GM19438 (cell line): ENCODE results near the gene QRSL1.
"Not testable (repeated sequence)": the region's sequence is repeated elsewhere in the genome, so short reads cannot be mapped to it uniquely, and the experiment has no call there.

Experiments
- ATAC-seq: cut with Tn5 transposase; IDR thresholded peaks from one replicate; pipeline ENCODE4 v1.9.1; 2021; ENCODE audit warnings: low read depth; ENCODE audit not compliant: unreplicated experiment

The QRSL1 gene

DNA sequence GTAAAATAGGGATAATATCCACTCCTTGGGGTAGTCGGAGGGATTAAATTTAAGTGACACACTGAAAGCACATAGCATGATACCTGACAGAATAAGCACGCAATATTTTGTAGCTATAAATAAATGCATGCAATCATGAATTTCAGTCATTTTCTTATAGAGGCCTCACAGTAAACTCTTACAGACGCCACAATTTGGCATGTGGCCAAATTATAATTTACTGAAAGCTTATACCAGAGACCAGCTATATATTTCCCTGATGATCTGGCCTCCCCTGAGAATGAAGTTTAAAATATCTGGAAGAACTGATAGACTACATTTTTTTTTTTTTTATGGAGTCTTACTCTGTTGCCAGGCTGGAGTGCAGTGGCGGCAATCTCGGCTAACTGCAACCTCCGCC is 40.9 kb downstream of the QRSL1 start:
- ATAC-seq = no peak

DNA sequence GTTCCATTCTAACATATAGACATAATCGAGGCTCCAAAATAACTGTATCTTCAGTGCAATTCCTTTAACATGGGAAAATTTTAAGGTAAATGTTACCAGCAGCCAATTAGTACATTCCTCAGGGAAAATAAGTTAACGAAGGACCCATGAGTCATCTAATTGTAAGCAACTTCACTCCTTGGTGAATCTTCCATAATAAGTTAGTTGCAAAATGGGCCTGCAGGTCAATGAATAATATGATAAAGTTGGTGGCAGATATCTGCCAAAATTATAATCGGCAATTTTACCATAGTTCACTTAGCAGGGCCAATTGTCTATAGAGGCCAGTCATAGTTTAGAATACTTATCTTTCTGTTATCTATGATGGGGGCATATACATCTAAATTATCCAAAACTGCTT is 42.3 kb downstream of the QRSL1 start:
- ATAC-seq = no peak

DNA sequence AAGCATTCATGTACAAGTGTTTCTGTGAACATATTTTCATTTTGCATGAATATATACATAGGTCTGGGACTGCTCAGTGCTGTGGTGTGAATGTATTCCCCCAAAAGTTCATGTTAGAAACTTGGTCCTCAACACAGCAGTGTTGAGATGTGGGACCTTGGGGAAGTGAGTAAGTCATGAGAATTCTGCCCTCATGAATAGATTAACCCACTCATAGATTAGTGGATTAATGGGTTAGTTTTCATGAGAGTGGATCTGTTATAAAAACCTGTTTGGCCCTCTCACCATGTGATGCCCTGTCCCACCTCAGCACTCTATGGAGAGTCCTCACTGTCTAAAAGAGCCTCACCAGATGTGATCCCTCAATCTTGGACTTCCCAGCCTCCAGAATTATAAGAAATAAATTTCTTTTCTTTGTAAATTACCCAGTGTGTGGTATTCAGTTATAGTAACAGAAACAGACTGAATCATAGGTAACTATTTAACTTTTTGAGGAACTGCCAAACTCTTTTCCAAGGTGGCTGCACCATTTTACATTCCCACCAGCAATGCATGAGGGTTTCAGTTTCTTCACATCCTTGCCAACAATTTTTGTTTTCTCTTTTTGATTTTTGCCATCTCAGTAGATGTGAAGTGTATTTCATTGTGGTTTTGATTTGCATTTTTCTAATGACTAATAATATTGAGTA is 45.3 kb downstream of the QRSL1 start:
- ATAC-seq = no peak

DNA sequence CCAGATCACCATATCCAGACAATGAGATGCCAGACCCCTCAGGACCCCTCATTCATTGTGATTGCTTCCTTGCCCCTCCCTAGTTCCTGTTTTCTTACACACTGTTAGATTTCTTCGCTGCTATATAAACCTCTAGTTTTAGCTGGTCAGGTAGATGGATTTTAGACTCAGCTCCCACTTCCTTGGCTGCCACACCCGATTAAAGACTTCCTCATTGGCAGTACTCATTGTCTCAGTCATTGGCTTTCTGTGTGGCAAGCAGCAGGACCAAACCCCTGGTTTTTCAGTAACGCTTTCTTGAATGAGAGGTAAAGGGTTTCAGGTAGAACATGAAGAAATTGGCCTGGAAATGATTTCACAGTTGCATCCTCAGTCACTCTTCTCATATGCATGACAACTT is 47.9 kb downstream of the QRSL1 start:
- ATAC-seq = no peak

DNA sequence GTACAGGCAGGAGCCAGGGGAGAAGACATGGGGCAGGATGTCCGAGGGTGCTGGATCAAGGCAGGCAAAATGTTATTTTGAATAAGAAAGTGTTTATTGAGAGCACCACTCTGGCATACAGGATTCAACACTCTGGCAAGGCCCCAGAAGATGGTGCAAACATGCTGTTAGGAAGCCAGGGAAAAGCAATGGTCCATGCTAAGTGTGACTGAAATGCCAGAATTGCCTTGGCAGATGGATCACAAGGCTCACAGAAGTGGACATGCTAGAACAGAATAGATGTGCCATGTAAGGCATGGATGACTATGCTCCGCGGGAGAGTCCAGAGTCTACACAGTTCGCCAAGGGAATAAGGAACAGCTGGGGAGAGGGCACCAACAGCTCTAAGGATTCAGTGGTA is 54.6 kb downstream of the QRSL1 start:
- no peak for ATAC-seq

DNA sequence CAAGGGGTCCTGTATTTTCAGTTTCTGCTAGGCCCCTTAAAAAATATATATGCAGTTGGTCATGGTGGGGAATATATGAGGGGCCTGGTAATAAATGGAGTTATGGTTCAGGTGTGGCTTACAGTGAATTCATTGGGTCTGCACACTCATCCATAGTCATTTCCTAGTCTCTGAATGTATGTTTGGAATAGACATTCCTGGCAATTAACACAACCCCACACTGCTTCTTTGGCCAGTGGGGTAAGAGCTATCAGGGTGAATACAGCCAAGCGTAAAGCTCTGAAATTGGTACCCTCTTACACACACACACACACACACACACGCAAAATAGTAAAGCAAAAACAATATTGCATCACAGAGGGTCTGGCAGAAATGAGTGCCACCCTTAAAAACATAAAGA is 56.5 kb downstream of the QRSL1 start:
- no peak for ATAC-seq

DNA sequence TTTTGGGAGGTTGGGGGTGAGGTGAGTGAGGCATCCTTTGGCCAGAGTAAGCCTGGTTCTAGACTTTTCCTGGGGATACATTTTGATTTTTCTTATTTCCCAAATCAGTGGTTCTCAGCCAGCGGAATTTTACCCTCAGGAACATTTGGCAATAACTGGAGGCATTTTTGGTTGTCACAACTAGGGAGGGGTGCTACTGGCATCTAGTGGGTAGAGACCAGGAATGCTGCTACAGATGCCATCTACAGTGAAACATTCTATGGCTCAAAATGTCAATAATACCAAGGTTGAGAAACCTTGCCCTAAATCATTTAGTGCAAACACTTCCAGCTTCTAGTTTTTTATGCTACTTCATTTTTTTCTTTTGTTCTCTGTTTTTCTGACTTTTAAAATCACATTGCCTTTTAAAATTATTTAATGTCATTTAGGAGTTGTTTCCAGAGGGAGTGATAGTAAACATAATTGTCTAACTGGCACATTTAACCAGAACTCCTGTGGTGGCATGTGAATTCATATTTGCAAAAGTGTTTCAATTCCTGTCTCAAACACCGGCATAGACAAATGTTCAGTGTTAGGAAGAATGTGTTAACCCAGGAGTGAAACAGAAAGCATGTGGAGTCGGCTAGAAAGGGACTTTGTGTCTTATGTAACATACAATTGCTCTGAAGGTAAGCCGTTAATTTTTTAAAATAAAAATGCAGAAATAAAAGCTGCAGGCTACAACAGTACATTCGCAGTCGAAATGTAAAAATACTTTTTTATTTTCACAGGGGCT is 59.0 kb downstream of the QRSL1 start:
- no peak for ATAC-seq

DNA sequence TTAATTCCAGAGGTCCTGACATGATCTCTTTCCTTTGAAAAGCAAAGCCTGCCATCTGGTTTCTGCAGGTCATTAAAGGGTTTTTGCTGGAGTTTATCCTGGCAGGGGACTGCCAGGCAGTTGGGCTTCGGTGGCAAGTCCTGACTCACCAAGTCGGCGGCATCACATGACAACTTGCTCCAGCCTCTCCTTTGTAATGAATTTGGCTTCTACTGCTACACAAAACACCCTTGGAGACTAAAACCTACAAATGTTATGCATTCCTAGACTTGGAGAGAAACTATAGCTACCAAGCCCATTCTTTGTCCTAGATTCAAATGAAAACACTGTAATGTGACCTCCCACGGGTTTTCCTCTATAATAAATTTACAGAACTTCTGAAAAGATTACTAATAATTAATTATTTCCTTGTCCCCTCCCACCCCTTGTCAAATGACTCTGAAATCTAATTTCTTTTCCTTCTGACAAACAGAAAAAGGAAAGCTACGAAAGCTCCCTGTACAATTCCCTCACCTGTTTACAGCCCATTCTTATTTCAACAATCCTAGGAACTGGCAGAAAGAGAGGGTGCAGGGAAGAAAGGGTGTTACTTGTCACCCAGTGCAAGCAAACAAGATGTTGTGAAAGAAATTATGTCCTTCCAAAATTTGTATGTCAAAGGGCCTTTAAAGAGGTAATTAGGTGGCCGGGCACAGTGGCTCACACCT is 62.9 kb downstream of the QRSL1 start:
- ATAC-seq = no peak

DNA sequence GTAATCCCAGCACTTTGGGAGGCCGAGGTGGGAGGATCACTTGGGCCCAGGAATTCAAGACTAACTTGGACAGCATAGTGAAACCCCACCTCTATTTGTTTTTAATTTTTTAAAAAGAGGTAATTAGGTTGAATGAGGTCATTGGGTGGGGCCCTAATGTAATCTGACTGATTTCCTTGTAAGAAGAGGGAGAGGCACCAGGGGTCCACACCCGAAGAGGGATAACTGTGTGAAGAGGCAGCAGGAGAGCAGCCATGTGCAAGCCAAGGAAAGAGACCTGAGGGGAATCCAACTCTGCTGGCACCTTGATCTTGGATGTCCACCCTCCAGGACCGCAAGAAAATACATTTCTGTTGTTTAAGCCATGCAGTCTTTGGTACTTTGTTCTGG is 63.4 kb downstream of the QRSL1 start:
- ATAC-seq = no peak

DNA sequence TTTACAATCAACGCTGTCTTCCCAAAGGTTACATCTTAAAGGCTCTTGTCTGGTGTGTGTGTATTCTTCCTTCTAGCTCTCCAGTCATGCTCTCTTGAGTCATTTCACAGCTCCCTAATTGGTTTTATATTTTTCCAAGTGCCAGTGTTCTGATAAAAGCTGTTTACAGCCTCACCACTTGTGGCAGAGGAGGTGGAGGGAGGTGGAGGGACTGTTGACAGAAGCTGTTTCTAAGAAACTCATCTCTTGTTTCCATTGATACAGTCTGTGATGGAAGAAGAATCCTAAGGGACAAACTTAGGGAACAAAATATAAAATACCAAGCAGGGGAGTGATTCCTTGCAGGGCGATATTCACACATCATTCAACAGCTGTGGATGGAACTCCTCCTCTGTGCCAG is 64.0 kb downstream of the QRSL1 start:
- no peak for ATAC-seq

DNA sequence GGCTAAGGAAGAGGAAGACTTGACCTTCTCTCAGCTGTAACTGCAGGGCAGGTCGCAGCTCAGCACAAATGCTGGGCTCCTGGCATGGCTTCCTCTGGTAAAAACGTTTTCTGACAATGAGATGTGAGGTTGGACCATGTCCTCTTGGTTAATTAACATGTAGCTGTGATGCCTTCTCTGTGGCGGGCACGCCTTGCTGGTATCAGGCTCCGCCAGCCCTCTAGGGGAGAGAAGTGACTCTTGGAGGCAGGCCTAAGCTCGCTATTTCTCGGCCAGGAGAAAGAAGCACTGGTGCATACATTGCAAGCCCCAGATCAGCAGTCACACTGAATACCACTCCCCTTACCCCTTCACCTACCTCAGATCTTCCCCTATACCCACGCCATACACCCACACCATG is 65.0 kb downstream of the QRSL1 start:
- no peak for ATAC-seq

DNA sequence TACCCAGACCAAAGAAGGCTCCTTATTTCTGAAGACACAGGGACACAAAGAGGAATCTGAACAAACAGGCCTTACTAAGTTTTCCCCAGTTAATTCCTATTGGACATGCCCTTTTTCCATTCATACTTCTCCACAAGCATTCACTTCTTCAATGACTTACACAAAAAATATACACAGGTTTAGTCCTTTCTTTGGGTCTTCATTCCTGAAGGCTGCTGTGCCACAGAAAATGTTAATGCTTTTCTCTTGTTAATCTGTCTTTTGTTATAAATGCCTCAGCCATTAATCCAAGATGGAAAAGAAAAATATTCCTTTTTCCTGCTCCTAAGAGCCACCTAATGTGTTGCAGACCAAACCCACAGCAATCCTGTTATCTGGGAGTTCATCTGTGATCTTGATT is 71.2 kb downstream of the QRSL1 start:
- no peak for ATAC-seq

DNA sequence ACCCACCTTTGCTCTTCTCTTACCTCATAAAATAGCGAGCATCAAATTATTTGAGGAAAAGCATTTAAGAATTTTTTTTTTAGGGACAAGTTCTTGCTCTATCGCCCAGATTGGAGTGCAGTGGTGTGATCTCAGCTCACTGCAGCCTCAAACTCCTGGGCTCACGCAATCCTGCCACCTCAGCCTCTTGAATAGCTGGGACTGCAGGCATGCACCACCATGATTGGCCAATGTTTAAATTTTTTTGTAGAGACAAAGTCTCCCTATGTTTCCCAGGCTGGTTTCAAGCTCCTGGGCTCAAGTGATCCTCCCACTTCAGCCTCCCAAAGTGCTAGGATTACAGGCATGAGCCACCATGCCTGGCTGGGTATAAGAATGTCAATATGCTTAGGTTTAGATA is 71.8 kb downstream of the QRSL1 start:
- ATAC-seq = not testable (repeated sequence)

DNA sequence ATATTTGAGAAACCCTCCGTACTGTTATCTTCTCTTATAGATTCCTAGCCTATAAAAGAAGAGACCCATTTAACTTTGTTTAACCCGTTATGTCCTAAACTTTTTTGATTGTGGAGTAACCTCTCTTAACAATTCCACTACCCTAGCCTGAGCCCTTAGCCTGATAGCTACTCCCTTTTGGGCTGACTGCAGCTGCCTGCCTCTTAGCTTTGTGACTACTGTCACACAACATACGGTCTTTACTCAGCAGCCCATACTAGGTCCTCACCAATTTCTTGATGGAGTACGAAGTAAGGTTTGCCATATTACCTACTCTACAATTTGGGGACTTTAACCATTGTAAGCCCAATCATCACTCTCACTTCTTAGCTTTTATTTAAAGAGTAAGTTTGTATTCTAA is 72.7 kb downstream of the QRSL1 start:
- ATAC-seq = peak; percentile 49

DNA sequence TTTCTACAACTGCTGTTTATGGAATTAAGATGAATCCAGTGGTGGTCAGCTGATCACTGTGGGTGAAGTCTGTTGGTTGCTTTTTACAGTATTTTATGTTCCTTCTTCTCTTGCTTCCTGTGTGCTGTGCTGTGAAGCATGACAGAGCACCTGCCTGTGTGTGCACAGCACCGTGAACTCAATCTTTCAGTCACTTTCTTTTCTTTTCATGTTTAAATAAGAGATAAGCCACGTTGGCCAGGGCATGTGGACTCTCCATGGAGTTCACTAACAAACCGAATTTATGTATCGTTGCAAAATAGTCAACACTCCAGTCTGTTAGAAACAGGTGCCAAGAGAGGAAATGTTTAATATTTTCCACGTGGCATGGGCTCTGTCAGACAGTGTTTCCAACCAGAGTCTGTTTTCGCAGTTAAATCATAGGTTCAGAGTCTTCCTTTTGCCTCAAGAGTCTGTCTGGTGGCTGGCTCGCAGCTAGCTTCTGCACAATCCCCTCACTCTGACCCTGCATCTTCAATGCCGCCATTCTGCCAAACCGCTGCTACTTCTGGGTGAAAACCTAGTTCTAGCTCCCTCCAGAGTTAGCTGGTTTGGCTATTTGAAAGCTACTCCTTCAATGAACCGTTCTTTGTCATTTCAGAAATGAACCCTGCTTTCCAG is 73.2 kb downstream of the QRSL1 start:
- peak; percentile 88 for ATAC-seq

DNA sequence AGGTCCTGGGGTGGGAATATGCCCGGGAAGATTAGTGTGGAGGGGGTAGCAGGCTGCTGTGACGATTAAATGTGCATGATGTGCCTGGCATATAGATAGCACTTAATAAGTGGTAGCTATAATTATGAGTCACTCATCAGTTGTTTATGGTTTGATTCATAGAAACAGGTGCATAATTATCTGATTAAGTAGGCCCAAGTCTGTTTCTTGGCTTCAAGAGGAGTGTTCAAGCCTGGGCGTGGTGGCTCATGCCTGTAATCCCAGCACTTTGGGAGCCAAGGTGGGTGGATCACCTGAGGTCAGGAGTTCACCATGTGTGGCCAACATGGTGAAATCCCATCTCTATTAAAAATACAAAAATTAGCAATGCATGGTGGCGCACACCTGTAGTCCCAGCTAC is 74.9 kb downstream of the QRSL1 start:
- ATAC-seq = no peak

DNA sequence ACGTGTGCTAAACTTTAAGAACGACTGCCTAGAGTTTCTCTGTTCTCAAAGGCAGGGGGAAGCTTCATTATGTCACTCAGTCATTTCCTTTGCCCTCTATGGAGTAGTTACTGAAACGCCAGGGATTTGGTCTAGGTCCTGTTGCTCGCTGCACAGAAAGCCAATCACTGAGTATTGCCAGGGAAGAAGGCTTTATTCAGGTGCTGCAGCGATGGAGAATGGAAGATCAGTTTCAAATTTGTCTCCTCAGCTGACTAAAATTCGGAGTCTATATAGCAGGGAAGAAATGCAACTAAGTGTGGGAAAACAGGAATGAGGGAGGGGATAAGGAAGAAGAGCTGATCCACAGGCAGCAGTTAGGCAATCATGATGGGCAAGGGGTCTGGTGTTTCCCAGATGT is 75.8 kb downstream of the QRSL1 start:
- no peak for ATAC-seq

DNA sequence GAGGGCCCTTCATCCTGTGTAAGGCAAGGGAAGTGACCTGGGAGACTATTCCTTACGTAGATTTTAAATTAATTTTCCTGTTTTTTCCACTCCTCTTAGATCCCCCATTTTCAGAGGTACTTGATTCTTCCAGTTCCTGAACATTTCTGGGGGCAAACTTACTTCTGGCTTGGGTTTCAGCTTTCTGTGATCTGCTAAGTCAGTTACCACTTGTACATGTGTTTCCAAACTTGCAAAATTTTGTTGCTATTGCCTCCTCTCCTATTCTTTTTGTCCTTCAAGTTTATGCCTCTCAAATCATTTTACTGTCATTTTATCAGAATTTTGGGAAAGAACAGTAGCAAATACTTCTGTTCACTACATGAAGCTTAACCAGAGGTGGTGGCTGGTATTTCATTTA is 81.2 kb downstream of the QRSL1 start:
- no peak for ATAC-seq

DNA sequence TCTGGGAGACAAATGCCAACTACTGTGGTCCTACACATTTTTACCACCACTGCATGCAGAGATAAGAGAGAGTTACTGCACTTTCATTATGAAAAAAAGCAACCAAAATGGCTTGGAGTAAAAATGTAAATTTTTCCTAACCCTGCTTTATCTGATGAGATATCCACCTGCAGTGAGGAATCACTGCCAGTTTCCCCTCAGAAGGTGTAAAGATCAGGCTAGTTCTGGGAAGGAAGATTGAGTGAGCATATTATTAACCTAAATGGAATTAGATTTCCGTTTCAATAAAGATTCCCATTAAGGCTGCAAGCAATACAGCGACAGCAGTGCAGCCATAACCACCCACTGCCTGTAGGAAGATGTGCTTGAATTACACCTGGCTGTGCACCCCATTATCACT is 84.9 kb downstream of the QRSL1 start:
- ATAC-seq = no peak

DNA sequence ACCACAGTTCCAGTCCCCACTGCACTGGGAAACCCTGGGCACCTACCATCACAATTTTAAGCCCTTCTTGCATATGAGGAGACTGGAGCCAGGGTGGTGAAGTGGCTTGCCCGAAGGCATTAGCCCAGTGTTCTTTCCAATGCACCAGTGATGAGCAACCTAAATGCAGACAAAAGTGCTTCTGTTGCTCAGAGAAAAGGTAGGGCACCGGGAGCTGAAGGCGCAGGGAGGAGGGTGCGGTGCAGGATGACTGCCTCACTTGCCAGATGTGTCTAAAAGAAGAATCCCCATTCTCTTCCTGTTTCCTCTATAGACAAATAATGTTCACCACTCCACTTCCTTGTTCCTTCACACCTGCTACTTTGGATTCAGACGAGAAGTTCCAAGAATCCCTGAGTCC is 86.5 kb downstream of the QRSL1 start:
- peak; percentile 73 for ATAC-seq

DNA sequence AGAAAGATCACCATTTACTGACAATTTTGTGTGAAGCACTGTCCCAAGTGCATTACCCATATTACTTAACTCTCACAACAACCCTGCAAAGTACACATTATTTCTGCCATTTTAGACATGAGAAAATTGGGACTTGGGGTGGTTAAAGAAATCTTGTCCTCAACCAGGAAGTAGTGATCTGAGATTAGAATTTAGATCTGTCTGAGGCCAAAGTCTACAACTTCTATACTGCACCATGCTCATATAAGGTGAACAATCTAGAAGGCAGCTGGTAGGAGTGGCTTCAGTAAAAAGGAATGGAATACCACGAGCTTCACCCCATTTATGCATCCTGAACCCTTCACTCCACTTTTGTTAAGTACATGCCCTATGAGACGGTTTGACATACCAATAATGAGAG is 87.6 kb downstream of the QRSL1 start:
- no peak for ATAC-seq
